Kidney epithelial cell (primary cell): ENCODE data around the gene CENATAC. TPM values are rescaled to one million over a fixed set of nuclear protein-coding genes. Genes with fewer than 3 reads are reported as not detected.

Source experiments
- DNase-seq: peaks from one replicate; pipeline ENCODE4 v3.0.0-alpha.2; 2010; ENCODE audit warnings: low read depth
- H3K27me3 ChIP-seq: 2 replicates; pipeline ENCODE4 v1.6.0; 2011; ENCODE audit warnings: low read length; ENCODE audit not compliant: control insufficient read depth, insufficient read depth
- H3K36me3 ChIP-seq: 2 replicates; pipeline ENCODE4 v1.5.1; 2011; ENCODE audit warnings: low read length; ENCODE audit not compliant: control insufficient read depth, insufficient read depth
- H3K4me3 ChIP-seq: 2 replicates; pipeline ENCODE4 v1.5.1; 2011; ENCODE audit warnings: low read depth, mild to moderate bottlenecking, control low read depth, low read length
- total RNA-seq: library from RNA; depleted of rRNA; stranded (reverse); fragments of >200 nt; gene quantifications from 2 replicates; pipeline ENCODE4 v1.2.3, GENCODE V29; 2015
- TF ChIP-seq, protein P1 (sequence below): IDR thresholded peaks from 2 replicates; pipeline ENCODE4 v1.5.1; 2011; ENCODE audit warnings: mild to moderate bottlenecking, moderate library complexity, low read length, control low read depth, inconsistent platforms; ENCODE audit not compliant: insufficient read depth, poor library complexity, severe bottlenecking

The CENATAC gene
- total RNA-seq, 1 donor from 2014 or later: 25.4 TPM

DNA sequence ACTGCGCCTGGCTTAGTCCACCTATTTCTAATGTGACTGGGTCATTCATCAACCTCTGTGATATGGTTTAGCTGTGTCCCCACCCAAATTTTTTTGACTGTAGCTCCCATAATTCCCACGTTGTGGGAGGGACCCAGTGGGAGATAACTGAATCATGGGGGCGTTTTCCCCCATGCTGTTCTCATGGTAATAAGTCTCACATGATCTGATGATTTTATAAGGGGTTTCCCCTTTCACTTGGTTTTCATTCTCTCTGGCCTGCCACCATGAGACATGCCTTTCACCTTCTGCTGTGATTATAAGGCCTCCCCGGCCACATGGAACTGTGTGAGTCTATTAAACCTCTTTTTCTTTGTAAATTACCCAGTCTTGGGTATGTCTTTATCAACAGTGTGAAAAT is 8.7 kb downstream of the CENATAC start:
- Histone ChIP-seq H3K27me3 (no peaks in the 10 kb centered on the region), H3K4me3 (no peak overlapping the region), H3K36me3 (peaks cover 3% of the 10 kb centered on the region)
- TF ChIP-seq, protein P1, sequence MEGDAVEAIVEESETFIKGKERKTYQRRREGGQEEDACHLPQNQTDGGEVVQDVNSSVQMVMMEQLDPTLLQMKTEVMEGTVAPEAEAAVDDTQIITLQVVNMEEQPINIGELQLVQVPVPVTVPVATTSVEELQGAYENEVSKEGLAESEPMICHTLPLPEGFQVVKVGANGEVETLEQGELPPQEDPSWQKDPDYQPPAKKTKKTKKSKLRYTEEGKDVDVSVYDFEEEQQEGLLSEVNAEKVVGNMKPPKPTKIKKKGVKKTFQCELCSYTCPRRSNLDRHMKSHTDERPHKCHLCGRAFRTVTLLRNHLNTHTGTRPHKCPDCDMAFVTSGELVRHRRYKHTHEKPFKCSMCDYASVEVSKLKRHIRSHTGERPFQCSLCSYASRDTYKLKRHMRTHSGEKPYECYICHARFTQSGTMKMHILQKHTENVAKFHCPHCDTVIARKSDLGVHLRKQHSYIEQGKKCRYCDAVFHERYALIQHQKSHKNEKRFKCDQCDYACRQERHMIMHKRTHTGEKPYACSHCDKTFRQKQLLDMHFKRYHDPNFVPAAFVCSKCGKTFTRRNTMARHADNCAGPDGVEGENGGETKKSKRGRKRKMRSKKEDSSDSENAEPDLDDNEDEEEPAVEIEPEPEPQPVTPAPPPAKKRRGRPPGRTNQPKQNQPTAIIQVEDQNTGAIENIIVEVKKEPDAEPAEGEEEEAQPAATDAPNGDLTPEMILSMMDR: no peak
- DNase-seq: no peak

DNA sequence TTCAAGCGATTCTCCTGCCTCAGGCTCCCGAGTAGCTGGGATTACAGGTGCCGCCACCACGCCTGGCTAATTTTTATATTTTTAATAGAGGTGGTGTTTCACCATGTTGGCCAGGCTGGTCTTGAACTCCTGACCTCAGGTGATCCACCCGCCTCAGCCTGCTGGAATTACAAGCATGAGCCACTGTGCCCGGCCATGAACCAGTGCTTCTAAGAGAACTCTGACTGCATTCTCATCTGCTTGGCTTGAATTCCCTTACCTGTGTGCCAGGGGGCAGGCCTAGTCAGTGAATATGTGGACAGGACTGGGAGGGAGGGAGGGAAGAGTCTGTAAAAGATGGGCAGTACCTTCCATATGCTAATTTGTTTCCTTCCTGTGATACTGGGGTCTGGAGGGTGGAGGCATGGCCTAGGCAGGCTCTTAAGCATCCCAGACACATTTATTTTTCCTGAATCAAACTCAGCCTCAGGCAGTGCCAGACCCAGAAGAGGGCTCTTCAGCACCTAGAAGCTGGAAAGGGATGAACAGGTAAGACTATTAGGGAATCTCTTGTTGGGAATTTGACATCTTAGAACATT is 13.6 kb downstream of the CENATAC start:
- Histone ChIP-seq H3K4me3 (no peak overlapping the region), H3K36me3 (peaks cover 1% of the 10 kb centered on the region), H3K27me3 (no peaks in the 10 kb centered on the region)
- no peak for DNase-seq
- TF ChIP-seq, protein P1: no peak

DNA sequence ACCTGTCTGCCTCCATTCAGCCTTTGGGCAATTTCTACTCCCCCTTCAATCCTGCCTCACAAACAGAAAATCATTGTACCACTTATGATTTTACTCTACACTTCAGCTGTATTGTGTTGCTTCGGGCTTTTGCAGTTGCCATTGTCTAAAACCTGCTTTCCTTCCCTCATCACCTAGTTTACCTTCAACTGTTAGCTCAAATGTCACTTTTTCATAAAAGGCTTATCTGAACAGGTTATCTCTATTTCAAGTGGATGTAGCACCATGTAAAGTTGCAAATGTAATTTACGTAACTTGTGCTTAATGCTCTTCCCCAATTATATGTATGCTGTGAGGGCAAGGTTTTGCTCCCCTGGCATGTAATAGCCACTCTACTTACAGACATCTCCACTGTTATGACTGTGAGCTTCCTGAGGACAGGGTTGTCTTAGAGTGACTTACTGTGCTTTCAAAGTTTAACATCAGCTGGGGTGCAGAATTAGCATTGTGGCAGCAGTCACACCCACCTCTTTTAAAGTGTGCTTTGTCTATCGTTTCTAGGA is 14.8 kb downstream of the CENATAC start:
- Histone ChIP-seq H3K4me3 (no peak overlapping the region), H3K36me3 (peaks cover 1% of the 10 kb centered on the region), H3K27me3 (no peaks in the 10 kb centered on the region)
- no peak for DNase-seq
- TF ChIP-seq, protein P1: no peak

GRCh38 chr11:119014209-119014924 is 16.4 kb downstream of the CENATAC start:
- DNase-seq: no peak
- H3K36me3 ChIP-seq: peaks cover 1% of the 10 kb centered on the region
- no peaks in the 10 kb centered on the region for H3K27me3 ChIP-seq
- H3K4me3 ChIP-seq: no peak overlapping the region
- TF ChIP-seq, protein P1: no peak

GRCh38 chr11:119015054-119015611 is 17.2 kb downstream of the CENATAC start:
- TF ChIP-seq, protein P1: peak; percentile 10
- no peak for DNase-seq

More at GRCh38 chr11:119015054-119015611, 17.2 kb downstream of the CENATAC start:
- no peak overlapping the region for H3K4me3 ChIP-seq
- H3K36me3 ChIP-seq: peaks cover 1% of the 10 kb centered on the region
- H3K27me3 ChIP-seq: no peaks in the 10 kb centered on the region
